Ovary (tissue), 9 donors: Measurements from ENCODE around the gene TMEM269. TPM values are rescaled to one million over a fixed set of nuclear protein-coding genes. Genes with fewer than 3 reads are reported as not detected.

Source experiments
- DNase-seq, 5 donors: peaks; one replicate each; pipeline ENCODE4 v3.0.0-alpha.2; 2019 to 2020
- H3K27ac ChIP-seq, 2 donors: fragments of 200-600 bp; one replicate each; pipeline versions ENCODE4 v1.5.1 to v1.8.0; 2019 to 2022
- H3K27me3 ChIP-seq: fragments of 200-600 bp; one replicate; pipeline ENCODE4 v1.8.0; 2022
- H3K36me3 ChIP-seq: fragments of 200-600 bp; sonication (generic); one replicate; pipeline ENCODE4 v1.5.1; 2019
- H3K4me1 ChIP-seq: one replicate; pipeline ENCODE4 v1.8.1; 2013; ENCODE audit warnings: mild to moderate bottlenecking, moderate library complexity; ENCODE audit not compliant: insufficient read depth
- H3K4me3 ChIP-seq: fragments of 200-600 bp; sonication (generic); one replicate; pipeline ENCODE4 v1.5.1; 2017
- H3K9me3 ChIP-seq, 2 donors: fragments of 200-600 bp in 1 of 2; sonication (generic) in 1 of 2; one replicate each; pipeline versions ENCODE4 v1.5.1 to v1.8.1; 2013 to 2019; ENCODE audit warnings: mild to moderate bottlenecking in 1 of 2, moderate library complexity in 1 of 2
- CTCF ChIP-seq, 3 donors: fragments of 450-650 bp in 2 of 3; fragments of 200-600 bp in 1 of 3; IDR thresholded peaks; one replicate each; pipeline versions ENCODE4 v1.5.1 to v1.8.0; 2016 to 2022; ENCODE audit warnings: antibody characterized with exemption in 3 of 3, mild to moderate bottlenecking in 1 of 3
- EP300 ChIP-seq: sonication (generic); formaldehyde crosslinking; IDR thresholded peaks from one replicate; pipeline ENCODE4 v1.6.1; 2017; ENCODE audit warnings: antibody characterized with exemption
- POLR2A ChIP-seq: fragments of 450-650 bp; IDR thresholded peaks from one replicate; pipeline ENCODE4 v1.6.1; 2017; ENCODE audit warnings: antibody characterized with exemption, mild to moderate bottlenecking, moderate library complexity
- WGBS, 3 donors: extraction: QIAGEN DNeasy Blood & Tissue Kit in 1 of 3; methylation state at CpG; one replicate each; pipeline versions ENCODE4 v1.1.5 to v1.1.7; 2013 to 2017; 5-methylcytosine and 5-hydroxymethylcytosine counted together
- intact Hi-C, 4 donors: fragments of 100-400 bp; cut with DNase I; formaldehyde crosslinking; loops; one replicate each; pipeline versions ENCODE4 v1.11.0 to v1.15.1; 2022 to 2023
- polyA plus RNA-seq, 2 donors: library from polyadenylated mRNA; stranded (reverse); fragments of 200-250 nt in 1 of 2; fragments of 350-450 nt in 1 of 2; fragmentation: Illumina TruSeq in 1 of 2; extraction: RNeasy Lipid Tissue Mini Kit (QIAGEN cat#74804) in 1 of 2; gene quantifications; one replicate each; pipeline ENCODE4 v1.2.3, GENCODE V29; 2013 to 2014
- total RNA-seq, 7 donors: library from RNA; depleted of rRNA in 2 of 7; stranded (reverse); fragments of >200 nt in 2 of 7; fragmentation: NEBNext Ultra II Directional in 3 of 7; extraction: Animal tissue kit (Norgen Biotek cat#: 25700) in 3 of 7; gene quantifications; one replicate each; pipeline versions ENCODE4 v1.1.0 to v1.2.4, GENCODE V29; 2016 to 2023
- donor health status: DM: no; HTN: no; CAD: no; lungs with moderate emphysema.
- donor health status: DM: no; HTN: no; CAD: no.
- donor health status: Bipolar disorder and iron deficiency.
- donor health status: DM: yes; HTN: yes; CAD: no.
- donor health status: DM: no; HTN: no; CAD: no.
- donor health status: DM: yes; HTN: yes; CAD: no.

Gene TMEM269
- total and polyA plus RNA-seq, 9 donors = 0.07 to 0.62 (median 0.31) TPM; not detected in 3

GRCh38 chr1:42835422-42835821 is 50.6 kb downstream of the TMEM269 start:
- no peaks in the 10 kb centered on the region for H3K4me1 ChIP-seq
- intact Hi-C loops = no loop called here
- H3K27ac ChIP-seq = no peak overlapping the region
- no peak overlapping the region for H3K4me3 ChIP-seq
- no peaks in the 10 kb centered on the region for H3K27me3 ChIP-seq
- no peaks in the 10 kb centered on the region for H3K9me3 ChIP-seq
- H3K36me3 ChIP-seq = no peaks in the 10 kb centered on the region
- 84 to 97% (median 96%) methylated on average over 2 of the region's 2 CpGs for WGBS, 3 donors
- TF ChIP-seq POLR2A = no peak
- TF ChIP-seq CTCF (IDR thresholded peaks at IDR 0.05) = no peak
- no peak for TF ChIP-seq EP300
- no peak for DNase-seq

- 58 to 65% (median 63%) methylated on average over 3 of the region's 3 CpGs for WGBS, 3 donors
- TF ChIP-seq EP300 (no peak), CTCF (IDR thresholded peaks at IDR 0.05) (no peak), POLR2A (no peak)
- intact Hi-C loops = no loop called here
- H3K9me3 ChIP-seq = no peaks in the 10 kb centered on the region
- DNase-seq = no peak
- H3K4me3 ChIP-seq = no peak overlapping the region
- H3K27ac ChIP-seq = no peak overlapping the region
- no peaks in the 10 kb centered on the region for H3K4me1 ChIP-seq
- no peaks in the 10 kb centered on the region for H3K36me3 ChIP-seq
- no peaks in the 10 kb centered on the region for H3K27me3 ChIP-seq
Observed at GRCh38 chr1:42837709-42838108, 52.9 kb downstream of the TMEM269 start.

DNA sequence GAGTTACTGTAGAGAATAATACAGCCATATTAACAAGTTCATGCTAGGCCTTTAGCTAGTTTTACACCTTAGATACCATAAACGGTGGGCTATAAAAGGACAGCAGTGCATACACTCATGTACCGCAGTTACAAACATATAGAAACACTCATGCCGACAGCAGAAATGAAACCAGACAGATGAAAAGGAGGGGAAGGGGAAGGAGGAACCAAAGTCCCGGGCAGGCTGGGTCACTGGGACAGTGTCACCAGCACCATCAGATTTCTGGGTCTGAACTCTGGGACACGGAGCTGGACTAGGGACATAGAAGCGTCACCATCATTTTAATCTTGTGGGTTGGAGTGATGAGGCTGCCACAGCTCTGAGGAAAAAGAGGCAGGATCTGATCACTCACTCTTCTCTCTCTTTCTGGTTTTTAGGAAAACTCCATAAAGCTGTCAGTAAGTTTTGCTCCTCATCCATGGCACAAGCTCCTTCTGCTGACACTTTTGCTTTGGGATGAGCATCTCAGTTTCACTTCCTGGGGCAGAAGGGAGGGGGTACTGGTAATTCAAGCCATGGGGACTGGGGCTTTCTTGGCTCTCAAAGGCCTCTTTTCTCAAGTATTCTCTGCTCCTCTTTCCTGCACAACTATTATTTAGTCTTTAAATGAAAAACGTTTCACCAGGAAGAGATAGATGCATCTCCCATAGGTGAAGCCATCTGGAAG is 53.8 kb downstream of the TMEM269 start:
- H3K9me3 ChIP-seq = no peaks in the 10 kb centered on the region
- H3K27ac ChIP-seq = no peak overlapping the region
- no peak for DNase-seq
- WGBS, 3 donors = 82 to 86% (median 85%) methylated on average over 7 of the region's 7 CpGs
- no peaks in the 10 kb centered on the region for H3K27me3 ChIP-seq
- TF ChIP-seq EP300 (no peak), POLR2A (no peak), CTCF (IDR thresholded peaks at IDR 0.05) (no peak)
- H3K36me3 ChIP-seq = no peaks in the 10 kb centered on the region
- no peak overlapping the region for H3K4me3 ChIP-seq
- intact Hi-C loops = no loop called here
- H3K4me1 ChIP-seq = no peaks in the 10 kb centered on the region

GRCh38 chr1:42841010-42841409 is 56.2 kb downstream of the TMEM269 start:
- no peak for TF ChIP-seq EP300
- Histone ChIP-seq H3K27ac (no peak overlapping the region), H3K36me3 (no peaks in the 10 kb centered on the region), H3K27me3 (no peaks in the 10 kb centered on the region), H3K4me1 (peaks cover 3% of the 10 kb centered on the region), H3K9me3 (no peaks in the 10 kb centered on the region), H3K4me3 (no peak overlapping the region)
- 82 to 91% (median 87%) methylated on average over 3 of the region's 3 CpGs for WGBS, 3 donors
- intact Hi-C loops = no loop called here
- DNase-seq = no peak

DNA sequence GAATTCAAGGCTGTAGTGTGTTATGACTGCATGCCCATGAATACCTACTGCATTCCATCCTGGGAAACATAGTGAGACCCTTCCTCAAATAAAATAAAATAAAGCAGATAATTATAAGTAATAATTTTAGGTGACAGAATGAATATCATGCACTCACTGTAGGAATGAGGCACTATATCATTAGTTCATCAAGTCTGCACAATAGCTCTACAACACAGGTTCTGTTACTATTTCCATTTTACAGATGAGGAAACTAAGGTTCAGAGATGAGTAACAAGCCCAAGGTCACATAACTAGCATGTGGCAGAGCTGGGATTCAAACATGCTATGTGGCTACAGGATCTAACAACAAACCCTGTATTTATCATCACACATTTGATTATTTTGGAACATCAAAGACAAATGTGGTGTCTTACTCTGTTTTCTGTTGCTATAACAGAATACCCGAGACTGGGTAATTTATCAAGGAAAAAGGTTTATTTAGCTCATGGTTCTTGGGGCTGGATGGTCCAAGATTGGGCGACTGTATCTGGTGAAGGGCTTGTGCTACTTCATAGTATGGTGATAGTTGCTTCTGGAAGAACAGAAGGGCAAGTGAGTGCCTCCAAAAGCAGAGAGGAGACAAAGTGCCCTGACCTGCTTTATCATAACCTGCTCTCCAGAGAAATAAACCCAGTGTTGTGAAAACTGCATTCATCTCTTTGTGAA is 56.8 kb downstream of the TMEM269 start:
- Histone ChIP-seq H3K9me3 (no peaks in the 10 kb centered on the region), H3K27me3 (no peaks in the 10 kb centered on the region), H3K27ac (no peak overlapping the region), H3K4me1 (peaks cover 3% of the 10 kb centered on the region), H3K4me3 (no peak overlapping the region), H3K36me3 (no peaks in the 10 kb centered on the region)
- TF ChIP-seq EP300 (no peak), POLR2A (no peak), CTCF (IDR thresholded peaks at IDR 0.05) (no peak)
- no peak for DNase-seq
- WGBS, 3 donors = 63 to 90% (median 85%) methylated on average over 2 of the region's 2 CpGs
- intact Hi-C loops = no loop called here
